Spleen (tissue), 7 donors: ENCODE measurements around the gene LCA5.

Experiments
- CTCF ChIP-seq, 11 experiments: fragments of 200-600 bp in 7 of 11; fragments of 450-650 bp in 4 of 11; sonication (generic) in 4 of 11; IDR thresholded peaks in 8 of 11; conservative IDR thresholded peaks in 3 of 11; 1 replicate in 7 of 11; 2 replicates in 4 of 11; pipeline versions ENCODE4 v1.4.0 to v1.8.0; 2016 to 2021; ENCODE audit warnings: antibody characterized with exemption in 11 of 11, inconsistent platforms in 4 of 11, mild to moderate bottlenecking in 1 of 11
- POLR2A ChIP-seq, 3 donors: fragments of 450-650 bp; IDR thresholded peaks; one replicate each; pipeline ENCODE4 v1.5.1; 2017; ENCODE audit warnings: antibody characterized with exemption in 3 of 3, mild to moderate bottlenecking in 1 of 3
- POLR2AphosphoS5 ChIP-seq, 3 donors: sonication (generic); formaldehyde crosslinking; IDR thresholded peaks; one replicate each; pipeline ENCODE4 v1.5.1; 2017; ENCODE audit warnings: antibody characterized with exemption in 3 of 3
- donor health status: DM: no; HTN: no; CAD: no; lungs with moderate emphysema.
- donor health status: DM: no; HTN: no; CAD: no.
- donor health status: DM: no; HTN: no; CAD: no.

GRCh38 chr6:79450984-79451383 lies 86.2 kb downstream of the LCA5 start:
- no peak for TF ChIP-seq CTCF (IDR thresholded peaks at IDR 0.05 in 8 of 11, conservative IDR thresholded peaks at IDR 0.05 in 3 of 11)
- TF ChIP-seq POLR2AphosphoS5 (IDR thresholded peaks at IDR 0.05): no peak
- no peak for TF ChIP-seq POLR2A (IDR thresholded peaks at IDR 0.05)
